HG03064 (cell line): ENCODE results near the gene AK8.

ENCODE experiments used
- ATAC-seq: cut with Tn5 transposase; IDR thresholded peaks from one replicate; pipeline ENCODE4 v1.9.1; 2021; ENCODE audit warnings: low read depth; ENCODE audit not compliant: unreplicated experiment

The AK8 gene

GRCh38 chr9:132862533-132862932 is 15.6 kb downstream of the AK8 start:
- ATAC-seq, result no peak

- no peak for ATAC-seq
Measured at GRCh38 chr9:132861666-132862065, 16.4 kb downstream of the AK8 start.

GRCh38 chr9:132858751-132859150 is 19.3 kb downstream of the AK8 start:
- ATAC-seq, result no peak

- ATAC-seq, result no peak
Measured at GRCh38 chr9:132857616-132858342, 20.3 kb downstream of the AK8 start.

- no peak for ATAC-seq
Measured at GRCh38 chr9:132857031-132857430, 21.1 kb downstream of the AK8 start.

- ATAC-seq, result no peak
Measured at GRCh38 chr9:132855904-132856303, 22.2 kb downstream of the AK8 start.

GRCh38 chr9:132854832-132855231 is 23.3 kb downstream of the AK8 start:
- ATAC-seq, result no peak

GRCh38 chr9:132853482-132853881 is 24.6 kb downstream of the AK8 start:
- ATAC-seq, result no peak

GRCh38 chr9:132849185-132849706 is 28.8 kb downstream of the AK8 start:
- no peak for ATAC-seq

GRCh38 chr9:132846918-132847515 is 31.1 kb downstream of the AK8 start:
- ATAC-seq, result no peak

- no peak for ATAC-seq
Measured at GRCh38 chr9:132846109-132846917, 31.8 kb downstream of the AK8 start.

- ATAC-seq, result no peak
Measured at GRCh38 chr9:132842124-132843044, 35.7 kb downstream of the AK8 start.

GRCh38 chr9:132840980-132841379 is 37.1 kb downstream of the AK8 start:
- ATAC-seq, result no peak

- ATAC-seq, result no peak
Measured at GRCh38 chr9:132838291-132838690, 39.8 kb downstream of the AK8 start.

- ATAC-seq, result no peak
Measured at GRCh38 chr9:132837501-132838286, 40.4 kb downstream of the AK8 start.

GRCh38 chr9:132834343-132834742 is 43.7 kb downstream of the AK8 start:
- no peak for ATAC-seq

GRCh38 chr9:132833550-132834121 is 44.4 kb downstream of the AK8 start:
- ATAC-seq, result no peak

- no peak for ATAC-seq
Measured at GRCh38 chr9:132832171-132832881, 45.8 kb downstream of the AK8 start.
